NCI-H82 (cell line): ENCODE results near the gene LEFTY2.
"Not testable (repeated sequence)": the region's sequence is repeated elsewhere in the genome, so short reads cannot be mapped to it uniquely, and the experiment has no call there.

ENCODE experiments used
- DNase-seq: peaks from one replicate; lab custom pipeline; 2025; lab: John Stamatoyannopoulos, UW

LEFTY2 gene

GRCh38 chr1:225941187-225941941 lies at the start of gene LEFTY2:
TSS of gene LEFTY2 (minus strand) at chr1:225941220. CDS start at chr1:225941140, 80 bp downstream.
- DNase-seq, result peak; percentile 44

- peak; percentile 68 for DNase-seq
These were observed 46.7 kb upstream of the LEFTY2 start for GRCh38 chr1:225987491-225988316.

GRCh38 chr1:225981714-225982113 lies 40.7 kb upstream of the LEFTY2 start:
- DNase-seq, result no peak

- DNase-seq, result no peak
These were observed 39.2 kb upstream of the LEFTY2 start for GRCh38 chr1:225980005-225980836.

GRCh38 chr1:225979421-225979820 lies 38.4 kb upstream of the LEFTY2 start:
- DNase-seq, result no peak

- no peak for DNase-seq
These were observed 37.1 kb upstream of the LEFTY2 start for GRCh38 chr1:225977937-225978748.

- DNase-seq, result not testable (repeated sequence)
These were observed 34.1 kb upstream of the LEFTY2 start for GRCh38 chr1:225975146-225975545.

- DNase-seq, result no peak
These were observed 33.4 kb upstream of the LEFTY2 start for GRCh38 chr1:225974454-225974853.

- DNase-seq, result peak; percentile 96
These were observed 32.1 kb upstream of the LEFTY2 start for GRCh38 chr1:225973158-225973557.

- DNase-seq, result no peak
These were observed 31.5 kb upstream of the LEFTY2 start for GRCh38 chr1:225972344-225973152.

- DNase-seq, result not testable (repeated sequence)
These were observed 29.7 kb upstream of the LEFTY2 start for GRCh38 chr1:225970592-225971157.

GRCh38 chr1:225969751-225970150 lies 28.7 kb upstream of the LEFTY2 start:
- not testable (repeated sequence) for DNase-seq

GRCh38 chr1:225965231-225965630 lies 24.2 kb upstream of the LEFTY2 start:
- DNase-seq, result no peak

- no peak for DNase-seq
These were observed 22.9 kb upstream of the LEFTY2 start for GRCh38 chr1:225963735-225964530.

GRCh38 chr1:225962440-225962975 lies 21.5 kb upstream of the LEFTY2 start:
- DNase-seq, result peak; percentile 80

GRCh38 chr1:225961659-225962439 lies 20.8 kb upstream of the LEFTY2 start:
- no peak for DNase-seq

- DNase-seq, result peak; percentile 41
These were observed 17.0 kb upstream of the LEFTY2 start for GRCh38 chr1:225958041-225958440.

- no peak for DNase-seq
These were observed 13.7 kb upstream of the LEFTY2 start for GRCh38 chr1:225954753-225955152.
